HepG2 (cell line): Measurements from ENCODE around the gene TNFRSF18. TPM values are rescaled to one million over a fixed set of nuclear protein-coding genes. Genes with fewer than 3 reads are reported as not detected.

Experiments used
- ATF4 ChIP-seq, 2 experiments: fragments of 450-650 bp in 1 of 2; sonication (generic) in 1 of 2; formaldehyde crosslinking; IDR thresholded peaks; 2 replicates each; pipeline versions ENCODE4 v1.5.0 to v1.8.0; 2020 to 2022; ENCODE audit warnings: mild to moderate bottlenecking in 1 of 2, missing genetic modification reagents in 1 of 2
- ATF7-NPFF ChIP-seq: sonication (generic); formaldehyde crosslinking; IDR thresholded peaks from 2 replicates; pipeline ENCODE4 v1.8.1; 2023; ENCODE audit warnings: mild to moderate bottlenecking, low read depth, missing genetic modification reagents, moderate library complexity
- ELF3 ChIP-seq: IDR thresholded peaks from 2 replicates; pipeline ENCODE4 v1.6.1; 2016; ENCODE audit warnings: missing genetic modification reagents, missing compliant biosample characterization
- MEF2D ChIP-seq: sonication (generic); formaldehyde crosslinking; IDR thresholded peaks from 2 replicates; pipeline ENCODE4 v1.5.1; 2020; ENCODE audit warnings: mild to moderate bottlenecking, missing genetic modification reagents
- PRDM15 ChIP-seq: sonication (generic); formaldehyde crosslinking; IDR thresholded peaks from 2 replicates; pipeline ENCODE4 v1.4.0; 2020; ENCODE audit warnings: missing genetic modification reagents
- RFX3 ChIP-seq: IDR thresholded peaks from 2 replicates; pipeline ENCODE4 v1.6.1; 2016; ENCODE audit warnings: missing biosample characterization, missing genetic modification reagents
- SMYD3 ChIP-seq: sonication (generic); formaldehyde crosslinking; IDR thresholded peaks from 2 replicates; pipeline ENCODE4 v1.8.1; 2023; ENCODE audit warnings: mild to moderate bottlenecking, missing genetic modification reagents
- SRF ChIP-seq: IDR thresholded peaks from 2 replicates; pipeline ENCODE4 v1.6.1; 2011; ENCODE audit warnings: mild to moderate bottlenecking, low read depth, low read length, moderate library complexity
- ZNF3 ChIP-seq: IDR thresholded peaks from 2 replicates; pipeline ENCODE4 v1.7.0; 2017; ENCODE audit warnings: inconsistent platforms
- ZNF484 ChIP-seq: sonication (generic); formaldehyde crosslinking; IDR thresholded peaks from 2 replicates; pipeline ENCODE4 v1.5.1; 2020; ENCODE audit warnings: mild to moderate bottlenecking, low read depth, missing genetic modification reagents, borderline replicate concordance
- ZNF501 ChIP-seq: sonication (generic); formaldehyde crosslinking; IDR thresholded peaks from 2 replicates; pipeline ENCODE4 v1.5.1; 2020; ENCODE audit warnings: mild to moderate bottlenecking, moderate library complexity, missing genetic modification reagents
- ZNF552 ChIP-seq: sonication (generic); formaldehyde crosslinking; IDR thresholded peaks from 2 replicates; pipeline ENCODE4 v1.9.0; 2022; ENCODE audit warnings: missing genetic modification reagents, mild to moderate bottlenecking, borderline replicate concordance
- ZNF776 ChIP-seq: sonication (generic); formaldehyde crosslinking; IDR thresholded peaks from 2 replicates; pipeline ENCODE4 v1.4.0; 2020; ENCODE audit warnings: mild to moderate bottlenecking, missing genetic modification reagents
- ZSCAN5A ChIP-seq: sonication (generic); formaldehyde crosslinking; IDR thresholded peaks from 2 replicates; pipeline ENCODE4 v1.8.0; 2022; ENCODE audit warnings: mild to moderate bottlenecking, missing genetic modification reagents, borderline replicate concordance
- polyA plus RNA-seq, 8 experiments: library from polyadenylated mRNA; depleted of rRNA in 3 of 8; stranded (reverse) in 7 of 8; unstranded in 1 of 8; fragments of >200 nt; fragmentation: Illumina TruSeq in 4 of 8; extraction: Trizol in 4 of 8; gene quantifications; 2 replicates each; pipeline versions ENCODE4 v1.2.1 to v1.2.3, GENCODE V29; 2011 to 2016; ENCODE audit warnings: low read depth in 4 of 8, missing spikeins in 1 of 8, mixed read lengths in 1 of 8; ENCODE audit not compliant: insufficient read depth in 1 of 8
- total RNA-seq, 5 experiments: library from RNA; depleted of rRNA; stranded (reverse); fragments of >200 nt; fragmentation: Illumina TruSeq; extraction: Trizol; gene quantifications; 2 replicates each; pipeline ENCODE4 v1.2.3, GENCODE V29; 2016; ENCODE audit warnings: low read depth in 1 of 5
- TF ChIP-seq, protein P1 (sequence below): IDR thresholded peaks from 2 replicates; pipeline ENCODE4 v1.6.1; 2016; ENCODE audit warnings: missing compliant biosample characterization, missing genetic modification reagents, borderline replicate concordance
- TF ChIP-seq, protein P2 (sequence below): sonication (generic); formaldehyde crosslinking; IDR thresholded peaks from 2 replicates; pipeline ENCODE4 v1.8.0; 2022; ENCODE audit warnings: missing genetic modification reagents, mild to moderate bottlenecking, borderline replicate concordance
- TF ChIP-seq, protein P3 (sequence below): sonication (generic); formaldehyde crosslinking; IDR thresholded peaks from 2 replicates; pipeline ENCODE4 v1.9.0; 2022; ENCODE audit warnings: low read depth, missing genetic modification reagents

The TNFRSF18 gene
- total and polyA plus RNA-seq, 2 of the 13 experiments (the other 11 are each of a cell fraction or from before 2014, with no cell fraction given): not detected

DNA sequence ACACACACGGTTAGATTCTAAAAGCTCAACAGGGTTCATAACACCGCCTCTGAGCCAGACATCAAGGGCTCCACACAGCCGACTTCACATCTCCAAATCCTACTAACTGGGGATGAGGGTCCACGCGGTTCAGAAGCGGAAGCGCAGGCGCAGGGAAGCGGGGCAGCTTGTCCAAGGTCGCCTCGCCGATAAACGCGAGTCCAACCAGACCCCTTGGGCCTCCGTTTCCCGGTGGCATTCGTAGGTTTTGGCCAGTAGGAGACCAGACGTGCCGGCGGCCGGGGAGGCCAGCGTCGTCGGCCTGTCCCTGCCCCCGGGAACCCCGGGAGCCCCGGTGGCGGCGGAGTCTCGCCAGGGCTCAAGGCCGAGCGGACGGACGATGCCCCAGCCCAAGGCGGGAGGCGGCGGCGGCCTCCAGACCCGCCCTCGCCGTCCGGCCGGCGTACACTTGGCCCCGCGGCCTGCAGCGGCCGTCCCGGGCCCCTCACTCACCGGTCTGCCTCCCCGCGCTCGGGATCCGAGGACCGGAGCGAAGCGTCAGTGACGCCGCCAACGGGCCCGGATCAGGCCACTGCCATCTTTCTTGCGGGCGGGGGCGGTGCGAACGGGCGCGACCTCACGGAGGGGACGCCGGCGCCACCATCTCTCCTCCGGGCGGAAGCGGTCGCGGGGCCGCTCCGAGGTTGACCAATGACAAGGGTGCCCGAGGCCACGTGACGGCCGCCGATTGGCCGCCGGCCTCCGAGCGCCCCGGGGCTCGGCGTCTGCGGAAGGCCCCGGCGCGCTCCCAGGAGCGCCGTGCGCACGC lies 25.2 kb upstream of the TNFRSF18 start, which contains the start of gene SDF4 (continued):
- TF ChIP-seq ZNF776 (CRISPR knock-in tag): no peak; the same call in 1 of the 2 replicates
- TF ChIP-seq, protein P1, sequence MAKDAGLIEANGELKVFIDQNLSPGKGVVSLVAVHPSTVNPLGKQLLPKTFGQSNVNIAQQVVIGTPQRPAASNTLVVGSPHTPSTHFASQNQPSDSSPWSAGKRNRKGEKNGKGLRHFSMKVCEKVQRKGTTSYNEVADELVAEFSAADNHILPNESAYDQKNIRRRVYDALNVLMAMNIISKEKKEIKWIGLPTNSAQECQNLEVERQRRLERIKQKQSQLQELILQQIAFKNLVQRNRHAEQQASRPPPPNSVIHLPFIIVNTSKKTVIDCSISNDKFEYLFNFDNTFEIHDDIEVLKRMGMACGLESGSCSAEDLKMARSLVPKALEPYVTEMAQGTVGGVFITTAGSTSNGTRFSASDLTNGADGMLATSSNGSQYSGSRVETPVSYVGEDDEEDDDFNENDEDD: no peak
- no peak for TF ChIP-seq SMYD3
- peak; percentile 59 for TF ChIP-seq ELF3 (CRISPR knock-in tag)
- no peak for TF ChIP-seq RFX3 (CRISPR knock-in tag)
- no peak for TF ChIP-seq ZNF552 (CRISPR knock-in tag)
- no peak for TF ChIP-seq ATF4 (CRISPR knock-in tag; IDR thresholded peaks at IDR 0.05)
- 0 out of 2 replicates have a peak, but pooled peaks have one; percentile 45 for TF ChIP-seq PRDM15
- 0 out of 2 replicates have a peak, but pooled peaks have one; percentile 34 for TF ChIP-seq ZSCAN5A
- TF ChIP-seq MEF2D: no peak
- TF ChIP-seq ZNF3: no peak
- TF ChIP-seq, protein P2, sequence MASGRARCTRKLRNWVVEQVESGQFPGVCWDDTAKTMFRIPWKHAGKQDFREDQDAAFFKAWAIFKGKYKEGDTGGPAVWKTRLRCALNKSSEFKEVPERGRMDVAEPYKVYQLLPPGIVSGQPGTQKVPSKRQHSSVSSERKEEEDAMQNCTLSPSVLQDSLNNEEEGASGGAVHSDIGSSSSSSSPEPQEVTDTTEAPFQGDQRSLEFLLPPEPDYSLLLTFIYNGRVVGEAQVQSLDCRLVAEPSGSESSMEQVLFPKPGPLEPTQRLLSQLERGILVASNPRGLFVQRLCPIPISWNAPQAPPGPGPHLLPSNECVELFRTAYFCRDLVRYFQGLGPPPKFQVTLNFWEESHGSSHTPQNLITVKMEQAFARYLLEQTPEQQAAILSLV: peak; percentile 89
- TF ChIP-seq ATF7-NPFF (CRISPR knock-in tag): peak; percentile 50; the same call in 1 of the 2 replicates
- peak; percentile 28; the same call in 1 of the 2 replicates for TF ChIP-seq ZNF501
- TF ChIP-seq, protein P3, sequence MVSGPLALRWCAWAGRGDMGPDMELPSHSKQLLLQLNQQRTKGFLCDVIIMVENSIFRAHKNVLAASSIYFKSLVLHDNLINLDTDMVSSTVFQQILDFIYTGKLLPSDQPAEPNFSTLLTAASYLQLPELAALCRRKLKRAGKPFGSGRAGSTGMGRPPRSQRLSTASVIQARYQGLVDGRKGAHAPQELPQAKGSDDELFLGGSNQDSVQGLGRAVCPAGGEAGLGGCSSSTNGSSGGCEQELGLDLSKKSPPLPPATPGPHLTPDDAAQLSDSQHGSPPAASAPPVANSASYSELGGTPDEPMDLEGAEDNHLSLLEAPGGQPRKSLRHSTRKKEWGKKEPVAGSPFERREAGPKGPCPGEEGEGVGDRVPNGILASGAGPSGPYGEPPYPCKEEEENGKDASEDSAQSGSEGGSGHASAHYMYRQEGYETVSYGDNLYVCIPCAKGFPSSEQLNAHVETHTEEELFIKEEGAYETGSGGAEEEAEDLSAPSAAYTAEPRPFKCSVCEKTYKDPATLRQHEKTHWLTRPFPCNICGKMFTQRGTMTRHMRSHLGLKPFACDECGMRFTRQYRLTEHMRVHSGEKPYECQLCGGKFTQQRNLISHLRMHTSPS: no peak
- no peak for TF ChIP-seq ZNF484 (CRISPR knock-in tag)
- TF ChIP-seq SRF: no peak
